GM12875 (cell line): ENCODE data around the gene NLRP11.

Experiments used
- H3K4me3 ChIP-seq: one replicate; pipeline ENCODE4 v1.5.1; 2011; ENCODE audit warnings: low read depth, low read length, control low read depth
- CTCF ChIP-seq: IDR thresholded peaks from 2 replicates; pipeline ENCODE4 v1.5.1; 2011; ENCODE audit warnings: low read depth, mild to moderate bottlenecking, control low read depth, inconsistent platforms, low read length, moderate library complexity, borderline replicate concordance; ENCODE audit not compliant: insufficient read depth

NLRP11 gene

GRCh38 chr19:55831846-55832245 is at the start of gene NLRP11:
NLRP11 (minus strand) TSS chr19:55831999; CDS start chr19:55818174, 13,825 bp downstream.
- H3K4me3 ChIP-seq, result no peak within 1 kb of the TSS
- no peak for TF ChIP-seq CTCF

DNA sequence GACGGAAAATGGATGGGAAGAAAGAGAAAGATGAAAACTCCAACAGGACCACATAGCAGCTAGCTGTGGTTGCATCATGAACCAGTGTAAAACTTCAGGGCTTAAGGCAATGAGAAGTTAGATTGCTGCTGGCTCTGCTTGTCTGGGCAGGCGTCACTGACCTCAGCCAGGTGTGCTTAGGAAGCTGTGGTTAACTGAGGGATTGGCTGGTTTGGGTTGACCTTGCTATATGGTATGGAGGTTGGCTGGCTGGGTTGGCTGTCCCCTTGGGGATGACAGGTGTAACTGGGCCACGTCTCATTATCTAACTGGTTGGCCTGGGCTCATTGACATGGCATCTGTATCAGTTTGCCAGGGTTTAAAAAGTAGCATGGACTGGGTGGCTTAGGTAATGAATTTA is 45.4 kb upstream of the NLRP11 start:
- no peak overlapping the region for H3K4me3 ChIP-seq
- TF ChIP-seq CTCF, result no peak

GRCh38 chr19:55870736-55871135 is 38.9 kb upstream of the NLRP11 start:
- no peak overlapping the region for H3K4me3 ChIP-seq
- TF ChIP-seq CTCF, result no peak

DNA sequence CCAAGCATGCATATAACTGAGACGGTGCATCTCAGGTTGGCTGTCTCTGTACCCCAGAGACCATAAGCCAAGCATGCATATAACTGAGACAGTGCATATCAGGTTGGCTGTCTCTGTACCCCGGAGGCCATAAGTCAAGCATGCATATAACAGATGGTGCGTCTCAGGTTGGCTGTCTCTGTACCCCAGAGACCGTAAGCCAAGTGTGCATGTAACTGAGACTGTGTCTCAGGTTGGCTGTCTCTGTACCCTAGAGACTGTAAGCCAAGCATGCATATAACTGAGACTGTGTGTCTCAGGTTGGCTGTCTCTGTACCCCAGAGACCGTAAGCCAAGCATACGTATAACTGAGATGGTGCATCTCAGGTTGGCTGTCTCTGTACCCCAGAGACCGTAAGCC is 35.3 kb upstream of the NLRP11 start:
- H3K4me3 ChIP-seq, result no peak overlapping the region
- no peak for TF ChIP-seq CTCF

- no peak for TF ChIP-seq CTCF
- no peak overlapping the region for H3K4me3 ChIP-seq
Measured at GRCh38 chr19:55866521-55866920, 34.7 kb upstream of the NLRP11 start.

DNA sequence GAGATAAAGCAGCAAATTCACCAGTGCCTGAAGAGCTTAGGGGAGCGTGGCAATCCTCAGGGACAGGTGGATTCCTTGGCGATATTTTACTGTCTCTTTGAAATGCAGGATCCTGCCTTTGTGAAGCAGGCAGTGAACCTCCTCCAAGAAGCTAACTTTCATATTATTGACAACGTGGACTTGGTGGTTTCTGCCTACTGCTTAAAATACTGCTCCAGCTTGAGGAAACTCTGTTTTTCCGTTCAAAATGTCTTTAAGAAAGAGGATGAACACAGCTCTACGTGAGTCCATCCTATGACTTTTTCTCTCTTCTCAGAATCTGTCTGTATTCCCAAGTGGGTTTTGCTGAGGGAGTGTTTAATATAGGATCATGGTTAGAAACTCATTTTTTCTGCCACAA is 27.2 kb upstream of the NLRP11 start:
- no peak for TF ChIP-seq CTCF
- H3K4me3 ChIP-seq, result no peak overlapping the region

DNA sequence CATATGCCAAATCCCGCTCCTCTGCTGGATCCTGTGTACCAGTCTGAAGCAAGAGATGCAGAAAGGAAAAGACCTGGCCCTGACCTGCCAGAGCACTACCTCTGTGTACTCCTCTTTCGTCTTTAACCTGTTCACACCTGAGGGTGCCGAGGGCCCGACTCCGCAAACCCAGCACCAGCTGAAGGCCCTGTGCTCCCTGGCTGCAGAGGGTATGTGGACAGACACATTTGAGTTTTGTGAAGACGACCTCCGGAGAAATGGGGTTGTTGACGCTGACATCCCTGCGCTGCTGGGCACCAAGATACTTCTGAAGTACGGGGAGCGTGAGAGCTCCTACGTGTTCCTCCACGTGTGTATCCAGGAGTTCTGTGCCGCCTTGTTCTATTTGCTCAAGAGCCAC is 26.6 kb upstream of the NLRP11 start:
- no peak overlapping the region for H3K4me3 ChIP-seq
- TF ChIP-seq CTCF, result no peak
